ENCODE measurements around the gene IDH2.

The IDH2 gene

GRCh38 chr15:90062462-90062932 lies 39.8 kb downstream of the IDH2 start:
- Histone ChIP-seq H3K79me2 (no peaks in the 10 kb centered on the region), H3K4me2 (ENCODE audit: low read length) (no peak overlapping the region), H3K27ac (peak overlapping the region; percentile 42), H3K4me1 (peaks cover 2% of the 10 kb centered on the region), H3K9ac (no peak overlapping the region), H3K4me3 (ENCODE audit: low read depth, low read length) (no peak overlapping the region), H2AFZ (no peak overlapping the region), H3K36me3 (ENCODE audit: control insufficient read depth, insufficient read depth, low read length) (no peaks in the 10 kb centered on the region), H3K9me3 (ENCODE audit: control insufficient read depth, low read length) (no peaks in the 10 kb centered on the region), H3K27me3 (ENCODE audit: control insufficient read depth, insufficient read depth, low read length) (no peaks in the 10 kb centered on the region)
- no peak for TF ChIP-seq CTCF (IDR thresholded peaks at IDR 0.05)

- Histone ChIP-seq H2AFZ (no peak overlapping the region), H3K4me3 (ENCODE audit: low read depth, low read length) (no peak overlapping the region), H3K27me3 (ENCODE audit: control insufficient read depth, insufficient read depth, low read length) (no peaks in the 10 kb centered on the region), H3K79me2 (no peaks in the 10 kb centered on the region), H3K36me3 (ENCODE audit: control insufficient read depth, insufficient read depth, low read length) (no peaks in the 10 kb centered on the region), H3K9ac (no peak overlapping the region), H3K27ac (peak overlapping the region; percentile 42), H3K4me2 (ENCODE audit: low read length) (no peak overlapping the region), H3K4me1 (peaks cover 2% of the 10 kb centered on the region), H3K9me3 (ENCODE audit: control insufficient read depth, low read length) (no peaks in the 10 kb centered on the region)
- TF ChIP-seq CTCF (IDR thresholded peaks at IDR 0.05): no peak
These were observed 40.2 kb downstream of the IDH2 start for GRCh38 chr15:90062023-90062442.

GRCh38 chr15:90060797-90061196 lies 41.5 kb downstream of the IDH2 start:
- Histone ChIP-seq H3K27me3 (ENCODE audit: control insufficient read depth, insufficient read depth, low read length) (no peaks in the 10 kb centered on the region), H3K4me1 (peaks cover 2% of the 10 kb centered on the region), H3K79me2 (no peaks in the 10 kb centered on the region), H2AFZ (no peak overlapping the region), H3K4me3 (ENCODE audit: low read depth, low read length) (no peak overlapping the region), H3K9me3 (ENCODE audit: control insufficient read depth, low read length) (no peaks in the 10 kb centered on the region), H3K27ac (no peak overlapping the region), H3K9ac (no peak overlapping the region), H3K4me2 (ENCODE audit: low read length) (no peak overlapping the region), H3K36me3 (ENCODE audit: control insufficient read depth, insufficient read depth, low read length) (no peaks in the 10 kb centered on the region)
- no peak for TF ChIP-seq CTCF (IDR thresholded peaks at IDR 0.05)

GRCh38 chr15:90059208-90059985 lies 42.9 kb downstream of the IDH2 start:
- no peak overlapping the region for H3K4me3 ChIP-seq (ENCODE audit: low read depth, low read length)
- no peak overlapping the region for H3K27ac ChIP-seq
- H3K9ac ChIP-seq: no peak overlapping the region
- H3K27me3 ChIP-seq (ENCODE audit: control insufficient read depth, insufficient read depth, low read length): no peaks in the 10 kb centered on the region
- no peak for TF ChIP-seq CTCF (IDR thresholded peaks at IDR 0.05)
- H3K79me2 ChIP-seq: no peaks in the 10 kb centered on the region
- H3K9me3 ChIP-seq (ENCODE audit: control insufficient read depth, low read length): no peaks in the 10 kb centered on the region
- peaks cover 2% of the 10 kb centered on the region for H3K4me1 ChIP-seq
- no peak overlapping the region for H3K4me2 ChIP-seq (ENCODE audit: low read length)
- H3K36me3 ChIP-seq (ENCODE audit: control insufficient read depth, insufficient read depth, low read length): no peaks in the 10 kb centered on the region
- no peak overlapping the region for H2AFZ ChIP-seq

- no peaks in the 10 kb centered on the region for H3K27me3 ChIP-seq (ENCODE audit: control insufficient read depth, insufficient read depth, low read length)
- H3K27ac ChIP-seq: no peak overlapping the region
- H3K79me2 ChIP-seq: no peaks in the 10 kb centered on the region
- no peaks in the 10 kb centered on the region for H3K9me3 ChIP-seq (ENCODE audit: control insufficient read depth, low read length)
- no peak overlapping the region for H3K4me3 ChIP-seq (ENCODE audit: low read depth, low read length)
- no peak for TF ChIP-seq CTCF (IDR thresholded peaks at IDR 0.05)
- no peak overlapping the region for H3K9ac ChIP-seq
- H3K4me1 ChIP-seq: peaks cover 2% of the 10 kb centered on the region
- no peak overlapping the region for H3K4me2 ChIP-seq (ENCODE audit: low read length)
- no peaks in the 10 kb centered on the region for H3K36me3 ChIP-seq (ENCODE audit: control insufficient read depth, insufficient read depth, low read length)
- H2AFZ ChIP-seq: no peak overlapping the region
These were observed 43.5 kb downstream of the IDH2 start for GRCh38 chr15:90058775-90059174.

All from parathyroid adenoma (tissue), 2 donors.